ENCODE results near the gene SRGN. TPM values are rescaled to one million over a fixed set of nuclear protein-coding genes. Genes with fewer than 3 reads are reported as not detected.

The SRGN gene
- total and polyA plus RNA-seq, 10 of the 15 experiments (the other 5 are each of a cell fraction or from before 2014, with no cell fraction given): 382 to 2,414 (median 885) TPM

- TF ChIP-seq CUX1 (IDR thresholded peaks at IDR 0.05; ENCODE audit: insufficient replicate concordance, low read depth, low read length) (peak; percentile 71), MXI1 (IDR thresholded peaks at IDR 0.05; ENCODE audit: low read depth, low read length) (no peak), BCLAF1 (IDR thresholded peaks at IDR 0.05) (no peak), ZNF384 (IDR thresholded peaks at IDR 0.05; ENCODE audit: borderline replicate concordance, low read depth, low read length) (no peak), ZBTB4 (CRISPR knock-in tag; IDR thresholded peaks at IDR 0.05) (no peak), NR2C2 (IDR thresholded peaks at IDR 0.05; ENCODE audit: borderline replicate concordance, control insufficient read depth, insufficient read length, low read depth) (no peak), TCF7 (IDR thresholded peaks at IDR 0.05; ENCODE audit: borderline replicate concordance) (no peak), PAX8 (IDR thresholded peaks at IDR 0.05) (no peak), POU2F2 (IDR thresholded peaks at IDR 0.05; ENCODE audit: borderline replicate concordance, low read depth, low read length) (peak; percentile 15; the same call in 1 of the 3 replicates), RAD51 (IDR thresholded peaks at IDR 0.05) (no peak), ZBED1 (IDR thresholded peaks at IDR 0.05; ENCODE audit: borderline replicate concordance) (peak; percentile 28; the same call in 1 of the 2 replicates), ZNF622 (IDR thresholded peaks at IDR 0.05) (no peak), ZNF217 (IDR thresholded peaks at IDR 0.05) (0 out of 2 replicates have a peak, but pooled peaks have one; percentile 17), YBX1 (IDR thresholded peaks at IDR 0.05) (0 out of 2 replicates have a peak, but pooled peaks have one; percentile 30), SMAD1 (IDR thresholded peaks at IDR 0.05; ENCODE audit: low read depth, partially characterized antibody) (no peak), CREB1 (IDR thresholded peaks at IDR 0.05; ENCODE audit: low read depth) (peak; percentile 31; the same call in 1 of the 2 replicates), HDAC6 (IDR thresholded peaks at IDR 0.05; ENCODE audit: unreplicated experiment) (no peak), NRF1 (conservative IDR thresholded peaks at IDR 0.05; ENCODE audit: low read depth, low read length) (no peak)
These were observed 22.2 kb upstream of the SRGN start (continued) for GRCh38 chr10:69065406-69066361.

Measured in GM12878 (cell line).